T-helper 1 cell (primary cell): Measurements from ENCODE around the gene CUL9.

Source experiments
- DNase-seq, 5 donors: peaks; one replicate each; pipeline ENCODE4 v3.0.0-alpha.2; 2012 to 2020

CUL9 gene

GRCh38 chr6:43202451-43202850 lies 20.5 kb downstream of the CUL9 start:
- no peak for DNase-seq

- no peak for DNase-seq
Measured at GRCh38 chr6:43203029-43203717, 21.2 kb downstream of the CUL9 start.

GRCh38 chr6:43203718-43204095 lies 21.7 kb downstream of the CUL9 start:
- DNase-seq = no peak

DNA sequence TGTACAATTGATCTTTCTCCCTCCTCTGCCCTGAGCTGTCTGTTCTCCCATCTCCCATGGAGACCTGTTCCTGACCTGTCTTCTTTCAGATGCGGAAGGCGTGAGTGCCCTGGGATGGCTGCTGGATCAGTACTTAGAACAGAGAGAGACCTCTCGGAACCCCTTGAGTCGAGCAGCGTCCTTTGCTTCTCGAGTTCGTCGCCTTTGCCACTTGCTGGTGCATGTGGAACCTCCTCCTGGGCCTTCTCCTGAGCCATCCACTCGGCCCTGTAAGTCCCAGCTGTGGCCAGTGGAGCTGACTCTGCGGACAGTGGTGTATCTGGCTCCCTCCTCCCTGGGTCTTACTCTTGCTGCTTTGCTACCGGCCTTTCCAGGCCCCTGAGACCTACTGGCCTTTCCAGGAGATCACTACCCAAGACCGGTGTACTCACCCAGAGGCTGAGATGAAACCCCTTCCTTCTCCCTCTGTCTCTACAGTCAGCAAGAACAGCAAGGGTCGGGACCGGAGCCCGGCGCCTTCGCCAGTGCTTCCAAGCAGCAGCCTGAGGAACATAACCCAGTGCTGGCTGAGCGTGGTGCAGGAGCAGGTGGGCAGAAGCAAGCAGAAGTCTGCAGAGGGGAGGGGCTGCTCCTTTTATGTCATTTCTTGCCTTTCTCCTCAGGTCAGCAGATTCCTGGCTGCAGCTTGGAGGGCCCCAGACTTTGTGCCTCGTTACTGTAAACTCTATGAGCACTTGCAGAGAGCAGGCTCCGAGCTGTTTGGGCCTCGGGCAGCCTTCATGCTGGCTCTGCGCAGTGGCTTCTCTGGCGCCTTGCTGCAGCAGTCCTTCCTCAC lies 22.5 kb downstream of the CUL9 start:
- no peak for DNase-seq

GRCh38 chr6:43205849-43206248 lies 23.9 kb downstream of the CUL9 start:
- no peak for DNase-seq

- DNase-seq = no peak
Measured at GRCh38 chr6:43207286-43207685, 25.3 kb downstream of the CUL9 start.

GRCh38 chr6:43211955-43212354 lies 30.0 kb downstream of the CUL9 start:
- no peak for DNase-seq

DNA sequence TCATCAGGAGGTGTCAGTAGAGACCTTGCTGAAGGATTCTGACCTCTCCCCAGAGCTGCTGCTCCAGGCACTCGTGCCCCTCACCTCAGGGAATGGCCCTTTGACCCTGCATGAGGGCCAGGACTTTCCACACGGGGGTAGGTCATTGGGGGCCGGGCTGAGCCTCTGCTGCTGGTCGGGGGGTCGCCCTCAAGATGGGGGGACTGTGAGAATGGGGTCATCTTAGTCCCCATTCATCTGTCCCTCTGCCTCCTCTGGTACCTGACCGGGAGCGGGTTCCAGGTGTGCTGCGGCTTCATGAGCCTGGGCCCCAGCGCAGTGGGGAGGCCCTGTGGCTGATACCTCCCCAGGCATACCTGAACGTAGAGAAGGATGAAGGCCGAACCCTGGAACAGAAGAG lies 31.4 kb downstream of the CUL9 start:
- DNase-seq = no peak

- no peak for DNase-seq
Measured at GRCh38 chr6:43215066-43215465, 33.1 kb downstream of the CUL9 start.

- DNase-seq = no peak
Measured at GRCh38 chr6:43216200-43216599, 34.2 kb downstream of the CUL9 start.

- DNase-seq = no peak
Measured at GRCh38 chr6:43217351-43217750, 35.4 kb downstream of the CUL9 start.

DNA sequence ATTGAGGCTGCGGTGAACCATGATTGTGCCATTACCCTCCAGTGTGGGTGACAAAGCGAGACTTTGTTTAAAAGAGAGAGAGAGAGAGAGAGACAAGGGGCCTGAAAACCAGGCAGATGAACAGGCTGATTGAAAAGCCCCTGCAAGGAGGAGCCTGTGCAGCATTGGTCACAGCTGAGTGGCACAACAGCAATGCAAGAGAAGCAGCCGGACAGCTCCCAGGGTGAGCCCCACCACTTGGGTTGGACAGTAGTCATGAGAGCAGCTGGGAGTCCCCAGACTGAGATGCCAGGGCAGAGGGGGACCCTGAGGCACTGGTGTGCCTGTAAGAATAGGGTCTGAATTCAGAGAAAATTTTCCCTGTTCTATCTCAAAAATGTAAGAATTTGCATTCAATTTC lies 37.1 kb downstream of the CUL9 start:
- DNase-seq = no peak

DNA sequence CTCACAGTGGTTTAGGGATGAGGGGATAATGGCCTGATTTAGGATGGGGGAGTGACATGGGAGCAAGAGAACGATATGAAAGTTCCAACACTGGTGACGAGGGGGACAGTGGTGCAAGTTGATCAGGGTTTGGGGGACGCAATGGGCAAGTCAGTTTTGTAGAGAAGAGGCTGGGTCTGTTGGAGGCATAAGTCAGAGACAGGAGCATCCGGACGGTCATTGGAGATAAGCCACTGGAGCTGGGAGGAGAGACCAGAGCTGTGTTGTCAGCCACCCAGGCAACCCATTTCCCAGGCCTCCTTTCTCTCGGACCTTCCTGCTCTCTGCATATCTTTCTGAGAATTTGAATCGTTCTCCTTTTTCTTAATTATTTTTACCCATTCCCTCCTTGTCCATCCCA lies 37.8 kb downstream of the CUL9 start:
- DNase-seq = no peak

DNA sequence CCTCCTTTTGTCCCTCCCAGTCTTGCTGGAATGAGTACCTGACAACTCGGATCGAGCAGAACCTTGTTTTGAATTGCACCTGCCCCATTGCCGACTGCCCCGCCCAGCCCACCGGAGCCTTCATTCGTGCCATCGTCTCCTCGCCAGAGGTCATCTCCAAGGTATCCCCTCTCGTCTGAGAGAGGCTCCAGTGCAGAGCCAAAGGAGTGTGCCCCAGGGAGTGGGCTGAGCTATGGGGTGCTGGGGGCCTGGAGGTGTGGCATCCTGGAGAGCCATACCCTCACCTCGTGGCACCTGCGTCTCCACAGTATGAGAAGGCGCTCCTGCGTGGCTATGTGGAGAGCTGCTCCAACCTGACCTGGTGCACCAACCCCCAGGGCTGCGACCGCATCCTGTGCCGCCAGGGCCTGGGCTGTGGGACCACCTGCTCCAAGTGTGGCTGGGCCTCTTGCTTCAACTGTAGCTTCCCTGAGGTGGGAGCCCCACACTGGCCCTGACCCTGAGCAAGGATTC lies 38.5 kb downstream of the CUL9 start:
- no peak for DNase-seq

DNA sequence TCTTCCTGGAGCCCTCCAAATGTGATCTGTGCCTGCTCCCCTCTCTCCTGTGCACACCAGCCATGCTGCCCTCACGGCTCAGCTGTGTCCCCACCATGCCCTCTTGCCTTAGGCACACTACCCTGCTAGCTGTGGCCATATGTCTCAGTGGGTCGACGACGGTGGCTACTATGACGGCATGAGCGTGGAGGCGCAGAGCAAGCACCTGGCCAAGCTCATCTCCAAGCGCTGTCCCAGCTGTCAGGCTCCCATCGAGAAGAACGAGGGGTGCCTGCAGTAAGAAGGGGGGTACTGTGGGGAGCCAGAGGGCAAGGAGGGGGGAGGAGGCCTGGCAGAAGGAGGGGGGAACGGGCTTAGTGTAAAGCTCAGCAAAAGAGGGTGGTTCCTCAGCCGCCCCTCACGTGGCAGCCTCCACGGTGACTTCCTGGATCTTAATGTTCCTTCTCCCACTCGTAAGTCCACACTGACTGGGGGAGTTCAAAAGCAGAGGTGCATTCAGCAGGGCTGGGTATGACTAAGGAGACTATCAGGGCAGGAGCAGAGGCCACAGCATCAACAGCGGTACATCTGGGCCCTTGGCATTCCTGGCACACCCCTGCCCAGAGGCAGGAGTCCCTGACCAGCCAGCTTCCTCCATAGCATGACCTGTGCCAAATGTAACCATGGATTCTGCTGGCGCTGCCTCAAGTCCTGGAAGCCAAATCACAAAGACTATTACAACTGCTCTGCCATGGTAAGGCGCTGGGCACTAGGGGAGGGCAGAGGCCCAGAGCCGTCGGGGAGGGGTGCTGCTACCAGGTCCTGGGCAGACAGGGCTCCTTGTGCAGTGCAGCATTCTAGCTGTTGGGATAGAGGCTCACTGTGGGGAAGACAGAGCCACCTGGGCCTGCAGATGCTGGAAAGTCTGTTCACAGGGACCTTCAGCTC lies 39.3 kb downstream of the CUL9 start:
- DNase-seq = no peak

DNA sequence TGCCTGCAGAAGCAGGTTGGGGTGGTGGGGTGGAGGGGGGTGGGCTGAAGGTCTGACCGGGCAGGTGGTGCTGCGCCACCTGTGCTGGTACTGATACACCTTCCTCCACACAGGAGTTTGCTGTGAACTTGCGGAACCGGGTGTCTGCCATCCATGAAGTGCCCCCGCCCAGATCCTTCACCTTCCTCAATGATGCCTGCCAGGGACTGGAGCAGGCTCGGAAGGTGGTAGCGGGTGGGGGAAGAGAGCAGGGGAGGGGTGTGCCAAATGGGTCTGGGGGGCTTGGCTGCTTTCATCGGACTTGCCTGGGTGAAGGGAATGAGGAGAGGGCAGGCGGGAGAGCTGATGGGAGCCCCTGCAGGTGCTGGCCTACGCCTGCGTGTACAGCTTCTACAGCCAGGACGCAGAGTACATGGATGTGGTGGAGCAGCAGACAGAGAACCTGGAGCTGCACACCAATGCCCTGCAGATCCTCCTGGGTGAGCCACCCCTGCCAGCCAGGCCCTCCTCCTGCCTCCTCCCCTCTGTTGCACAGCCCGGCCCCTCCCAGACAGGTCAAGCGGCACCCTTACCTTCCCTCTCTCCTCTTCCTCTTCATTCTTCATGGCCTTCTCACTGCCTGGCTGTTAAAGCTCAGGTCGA lies 40.5 kb downstream of the CUL9 start:
- no peak for DNase-seq

DNA sequence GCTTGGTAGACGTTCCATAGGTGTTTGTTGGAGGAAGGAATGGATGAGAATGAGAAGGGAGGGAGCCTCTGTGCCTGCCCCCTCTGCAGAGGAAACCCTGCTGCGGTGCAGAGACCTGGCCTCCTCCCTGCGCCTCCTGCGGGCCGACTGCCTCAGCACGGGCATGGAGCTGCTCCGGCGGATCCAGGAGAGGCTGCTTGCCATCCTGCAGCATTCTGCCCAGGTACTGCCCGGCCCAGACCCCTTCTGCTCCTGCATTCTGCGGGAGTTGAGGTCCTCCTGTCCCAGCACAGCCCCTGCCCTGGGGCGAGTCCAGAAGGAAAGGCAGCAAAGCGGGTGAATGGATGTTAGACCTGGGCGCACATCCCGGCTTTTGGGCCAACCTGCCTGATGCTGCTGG lies 41.2 kb downstream of the CUL9 start:
- DNase-seq = no peak

DNA sequence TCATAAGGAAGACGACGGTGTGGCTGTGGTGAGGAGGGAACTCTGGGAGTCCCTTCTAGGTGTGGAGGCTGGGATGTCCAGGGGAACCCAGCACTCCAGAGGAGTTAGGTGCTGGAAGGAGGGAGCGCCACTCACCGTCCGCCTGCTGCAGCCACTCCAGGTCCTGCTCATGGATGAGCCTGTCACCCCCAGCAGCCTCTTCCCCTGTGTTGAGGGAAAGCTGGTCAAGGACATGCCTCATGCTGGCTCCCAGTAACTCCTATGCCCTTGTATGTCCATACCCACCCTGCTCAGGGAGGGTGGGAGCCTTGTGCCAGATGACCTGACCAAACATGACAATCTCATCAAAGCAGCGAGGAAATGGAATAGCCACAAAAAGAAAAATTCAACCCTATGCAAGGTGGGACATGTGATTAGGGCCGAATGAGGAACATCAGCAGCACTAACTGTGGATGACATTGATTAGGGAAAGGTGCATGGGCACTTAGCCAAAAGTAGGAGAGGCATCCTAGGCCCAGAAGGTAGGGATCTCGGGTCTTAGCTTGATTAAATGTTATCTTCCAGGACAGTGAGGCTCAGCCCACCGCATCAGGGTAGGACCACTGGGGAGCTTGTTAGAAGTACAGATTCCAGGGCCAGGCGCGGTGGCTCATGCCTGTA lies 44.3 kb downstream of the CUL9 start:
- DNase-seq = no peak

DNA sequence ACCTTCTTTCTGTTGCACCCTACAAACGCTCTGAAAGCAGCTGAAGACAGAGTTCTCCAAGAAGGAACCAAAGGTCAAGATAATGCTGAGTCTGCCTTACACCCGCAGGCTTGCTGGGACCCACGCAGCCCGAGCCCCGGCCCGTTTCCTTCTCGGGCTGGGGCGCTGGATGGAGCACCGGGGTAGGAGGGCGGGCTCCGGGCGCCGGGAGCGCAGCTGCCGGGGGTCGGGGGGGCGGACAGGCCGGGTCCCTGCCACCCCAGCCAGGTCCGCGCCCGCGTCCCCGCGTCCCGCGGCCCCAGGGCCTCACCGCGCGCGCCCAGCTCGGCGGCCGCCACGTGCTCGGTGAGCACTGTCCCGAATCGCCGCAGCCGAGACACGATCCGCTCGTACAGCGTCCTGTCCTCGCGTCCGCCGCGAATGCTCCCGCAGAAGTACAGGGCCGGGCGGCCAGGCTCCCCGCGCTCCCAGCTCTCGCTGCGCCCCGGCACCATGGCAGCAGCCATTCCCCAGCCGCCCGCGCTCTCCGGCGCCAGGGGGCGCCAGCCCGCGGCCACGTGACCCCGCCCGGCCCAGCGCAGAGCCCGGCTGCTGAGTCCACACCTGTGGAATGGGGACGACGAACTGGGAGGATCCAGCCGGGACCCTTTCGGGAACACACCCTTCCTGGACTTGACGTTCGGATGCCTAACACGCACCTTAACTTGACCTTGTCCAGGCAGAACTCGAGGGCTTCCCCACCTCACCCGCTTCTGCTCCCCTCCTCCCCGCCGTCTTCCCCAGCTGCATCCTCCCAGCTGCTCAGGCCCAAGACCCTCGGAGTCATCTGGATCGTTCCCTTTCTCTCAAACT lies 47.2 kb downstream of the CUL9 start, which contains the start of gene DNPH1:
TSS of gene DNPH1 (minus strand) at position 531 of the 852 bp plus-strand sequence. CDS start at position 506, 25 bp downstream.
- DNase-seq = peak; percentile 59 to 78 (median 66)

GRCh38 chr6:43229803-43230620 lies 48.0 kb downstream of the CUL9 start:
- DNase-seq = no peak
